GM19193 (cell line): ENCODE measurements around the gene SNTA1.

ENCODE experiments used
- POLR2A ChIP-seq: IDR thresholded peaks from 4 replicates; pipeline ENCODE4 v1.6.1; 2011; ENCODE audit not compliant: insufficient read depth, insufficient read length; ENCODE audit errors: extremely low read depth

Gene SNTA1

DNA sequence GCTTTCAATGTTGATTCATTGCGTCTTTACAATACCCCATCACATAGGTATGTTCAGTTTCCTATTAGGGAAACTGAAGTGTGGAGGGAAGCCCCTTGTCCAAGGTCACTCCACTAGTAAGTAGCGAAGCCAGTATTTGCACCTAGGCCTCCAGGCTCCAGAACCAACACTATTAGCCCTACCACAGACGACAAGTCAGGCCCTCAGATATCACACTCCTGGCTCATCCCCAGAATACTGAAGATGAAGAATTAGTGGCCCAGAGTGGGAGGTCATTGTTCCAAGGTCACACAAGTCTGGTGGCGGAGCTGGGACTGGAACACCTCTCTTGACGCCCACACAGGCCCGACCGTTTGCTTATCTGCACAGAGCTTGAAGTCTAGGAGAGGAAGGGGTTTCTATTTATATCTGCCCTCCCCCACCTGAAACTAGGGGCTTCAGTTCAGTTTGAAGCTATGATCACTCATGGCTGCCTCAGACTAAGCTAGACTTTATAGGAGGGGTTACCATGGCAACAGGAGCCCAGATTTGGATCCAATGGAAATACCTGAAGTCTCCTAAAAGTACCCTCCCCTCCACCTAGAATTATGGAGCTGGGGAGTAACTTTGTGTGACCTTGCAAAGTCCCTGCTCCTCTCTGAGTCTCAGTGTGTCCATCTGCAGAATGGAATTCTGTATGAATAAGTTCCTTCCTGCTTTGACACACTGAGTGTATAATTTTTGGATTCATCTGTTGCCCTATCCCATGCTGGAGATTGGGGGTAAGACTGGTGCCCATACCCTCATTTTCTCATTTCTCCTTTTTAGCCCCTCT lies 2.2 kb downstream of the SNTA1 start:
- TF ChIP-seq POLR2A, result no peak

DNA sequence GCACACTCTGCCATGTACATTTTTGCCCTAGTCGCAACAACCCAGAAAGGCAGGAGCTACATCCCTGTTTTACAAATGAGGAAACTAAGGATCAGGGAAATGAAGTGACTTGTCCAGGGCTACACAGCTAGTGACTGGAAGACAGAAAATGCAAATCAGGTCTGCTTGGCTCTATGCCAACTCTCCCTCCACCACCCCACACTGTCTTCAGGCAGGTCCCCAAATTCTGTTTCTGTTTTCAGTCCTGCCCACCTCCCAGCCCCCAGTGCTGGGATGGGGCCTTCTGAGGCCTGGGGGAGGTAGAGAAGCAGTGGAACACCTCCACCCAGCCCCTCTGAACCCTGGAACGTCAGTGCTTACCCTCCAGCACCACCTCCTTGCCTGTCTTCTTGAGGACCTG lies 5.1 kb downstream of the SNTA1 start:
- TF ChIP-seq POLR2A, result no peak

DNA sequence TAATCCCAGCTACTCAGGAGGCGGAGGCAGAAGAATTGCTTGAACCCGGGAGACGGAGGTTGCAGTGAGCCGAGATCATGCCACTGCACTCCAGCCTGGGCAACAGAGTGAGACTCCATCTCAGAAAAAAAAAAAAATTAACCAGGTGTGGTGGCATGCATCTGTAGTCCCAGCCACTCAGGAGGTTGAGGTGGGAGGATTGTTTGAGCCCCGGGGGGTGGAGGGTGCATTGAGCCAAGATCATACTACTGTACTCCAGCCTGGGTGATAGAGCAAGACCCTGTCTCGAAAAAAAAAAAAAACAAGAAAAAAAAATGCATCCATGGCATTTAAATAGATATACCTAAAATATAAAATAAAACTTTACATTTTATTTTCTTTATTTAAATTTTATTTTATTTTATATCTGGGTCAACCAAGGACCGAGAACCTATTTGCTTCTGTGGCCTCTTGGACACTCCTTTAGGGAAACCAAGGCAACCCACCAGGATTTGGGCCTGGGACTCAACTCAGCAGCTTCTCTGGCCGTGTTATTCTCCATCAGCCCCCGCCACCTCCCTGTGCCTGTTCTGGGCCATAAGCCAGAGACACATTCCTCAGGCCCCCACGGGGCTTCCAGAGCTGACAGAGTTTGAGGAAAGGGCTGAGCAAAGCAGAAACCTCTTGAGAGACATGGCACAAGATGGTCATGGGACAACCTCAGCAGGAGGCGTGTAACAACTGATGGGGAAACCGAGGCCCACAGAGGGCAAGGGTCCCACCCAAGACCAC lies 6.2 kb downstream of the SNTA1 start:
- TF ChIP-seq POLR2A, result no peak

DNA sequence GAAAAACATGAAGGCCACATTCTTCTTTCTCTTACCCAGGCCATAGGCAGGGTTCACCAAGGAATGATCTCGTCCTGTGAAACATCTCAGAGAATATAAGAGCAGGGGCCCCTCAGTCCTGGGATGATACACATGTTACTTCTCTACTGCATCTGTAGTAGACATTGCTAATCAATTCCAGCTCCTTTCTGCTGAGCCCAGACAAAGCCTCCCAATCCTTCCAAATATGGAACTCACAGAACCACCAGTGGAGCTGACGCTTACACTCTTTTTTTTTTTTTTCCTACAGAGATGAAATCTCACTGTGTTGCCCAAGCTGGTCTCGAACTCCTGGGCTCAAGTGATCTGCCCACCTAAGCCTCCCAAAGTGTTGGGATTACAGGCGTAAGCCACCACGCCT lies 9.1 kb downstream of the SNTA1 start:
- TF ChIP-seq POLR2A, result no peak

DNA sequence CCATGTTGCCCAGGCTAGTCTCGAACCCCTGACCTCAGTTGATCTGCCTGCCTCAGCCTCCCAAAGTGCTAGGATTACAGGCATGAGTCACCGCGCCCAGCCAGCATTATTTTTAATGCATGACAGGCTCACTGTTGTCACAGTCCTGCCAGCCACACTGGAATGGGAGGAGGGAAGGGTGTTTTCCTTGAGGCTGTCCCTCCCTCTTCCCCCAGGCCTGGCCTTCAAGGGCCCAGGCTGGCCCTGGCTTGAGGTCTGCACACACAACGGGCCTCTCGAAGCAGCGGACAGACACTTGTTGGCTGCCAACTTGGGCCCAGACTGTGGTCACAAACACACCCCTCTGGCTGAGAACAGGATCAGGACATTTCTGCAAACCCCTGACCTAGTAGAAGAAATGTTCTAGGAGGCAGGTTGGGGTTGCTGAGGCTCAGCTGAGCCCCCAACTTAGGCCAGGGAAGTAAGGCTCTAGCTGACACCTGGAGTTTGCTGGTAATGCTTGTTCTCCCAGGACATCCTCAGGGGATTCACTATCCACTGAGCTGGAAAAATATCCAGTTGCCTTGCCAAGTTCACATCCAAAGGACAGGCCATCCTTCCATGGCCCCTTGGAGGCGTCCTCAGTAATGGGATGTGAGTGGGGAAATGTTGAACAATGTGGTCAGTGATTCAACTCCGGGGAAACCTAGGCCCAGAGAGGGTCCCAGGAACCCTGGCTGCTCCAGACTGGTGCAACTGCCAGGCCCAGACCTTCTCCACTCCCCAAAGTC lies 9.9 kb downstream of the SNTA1 start:
- no peak for TF ChIP-seq POLR2A

DNA sequence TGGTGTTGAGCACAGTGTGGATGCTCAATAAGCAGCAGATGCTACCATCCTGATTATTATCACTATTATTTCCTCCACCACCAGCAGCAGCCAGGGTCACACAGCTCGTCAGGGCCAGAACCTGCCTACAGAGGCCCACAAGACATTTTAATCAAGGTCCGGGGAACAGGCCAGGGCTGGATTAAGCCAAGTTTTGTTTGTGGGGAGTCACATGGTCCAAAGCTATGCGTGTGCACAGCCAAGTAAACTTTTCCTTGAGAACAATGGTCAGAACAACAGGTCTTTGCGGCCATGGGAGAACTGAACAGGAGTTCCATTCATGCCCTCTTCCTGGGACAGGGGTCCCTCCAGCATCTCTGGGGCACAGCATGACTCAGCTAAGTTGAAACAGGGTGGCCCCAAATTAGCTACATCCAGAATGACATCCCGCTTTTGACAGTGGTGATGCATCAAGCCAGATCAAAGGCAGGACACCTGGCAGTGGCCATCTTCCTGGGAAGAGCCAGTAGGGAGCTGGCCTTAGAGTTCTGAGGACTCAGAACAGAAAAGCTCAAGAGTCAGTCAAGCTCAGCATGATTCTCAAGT lies 11.7 kb downstream of the SNTA1 start:
- TF ChIP-seq POLR2A, result no peak

DNA sequence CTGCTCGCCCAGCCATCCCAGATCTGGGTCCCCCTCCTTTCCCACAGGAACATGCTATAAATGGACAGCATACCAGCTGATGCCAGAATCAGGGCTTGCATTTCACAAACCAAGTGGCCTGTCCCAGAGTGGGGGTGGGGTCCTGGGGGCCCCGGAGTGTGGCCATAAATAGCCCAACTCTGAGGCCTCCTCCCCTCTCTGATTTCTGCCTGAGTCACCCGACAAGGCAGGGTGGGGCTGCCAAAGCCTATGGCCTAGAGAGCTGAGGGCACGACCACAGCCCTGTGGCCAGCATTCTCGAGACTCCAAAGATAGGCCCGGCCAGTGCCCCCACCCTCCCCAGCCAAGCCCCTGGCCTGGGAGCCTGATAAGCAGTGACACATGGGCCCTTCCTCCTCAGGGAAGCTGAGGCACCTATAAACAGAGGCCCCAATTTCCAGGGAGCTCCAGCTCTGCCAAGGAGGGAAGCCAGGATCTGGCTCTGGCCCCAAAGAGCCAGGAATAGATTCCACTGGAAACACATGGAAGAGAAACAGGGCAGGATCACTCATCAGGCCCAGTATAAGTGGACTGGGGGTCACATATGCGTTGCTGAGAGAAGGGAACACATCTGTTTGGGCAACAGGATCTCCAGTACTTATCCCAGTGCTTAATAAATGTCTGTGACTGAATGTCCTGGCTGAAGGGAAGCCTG lies 20.3 kb downstream of the SNTA1 start:
- TF ChIP-seq POLR2A, result no peak

DNA sequence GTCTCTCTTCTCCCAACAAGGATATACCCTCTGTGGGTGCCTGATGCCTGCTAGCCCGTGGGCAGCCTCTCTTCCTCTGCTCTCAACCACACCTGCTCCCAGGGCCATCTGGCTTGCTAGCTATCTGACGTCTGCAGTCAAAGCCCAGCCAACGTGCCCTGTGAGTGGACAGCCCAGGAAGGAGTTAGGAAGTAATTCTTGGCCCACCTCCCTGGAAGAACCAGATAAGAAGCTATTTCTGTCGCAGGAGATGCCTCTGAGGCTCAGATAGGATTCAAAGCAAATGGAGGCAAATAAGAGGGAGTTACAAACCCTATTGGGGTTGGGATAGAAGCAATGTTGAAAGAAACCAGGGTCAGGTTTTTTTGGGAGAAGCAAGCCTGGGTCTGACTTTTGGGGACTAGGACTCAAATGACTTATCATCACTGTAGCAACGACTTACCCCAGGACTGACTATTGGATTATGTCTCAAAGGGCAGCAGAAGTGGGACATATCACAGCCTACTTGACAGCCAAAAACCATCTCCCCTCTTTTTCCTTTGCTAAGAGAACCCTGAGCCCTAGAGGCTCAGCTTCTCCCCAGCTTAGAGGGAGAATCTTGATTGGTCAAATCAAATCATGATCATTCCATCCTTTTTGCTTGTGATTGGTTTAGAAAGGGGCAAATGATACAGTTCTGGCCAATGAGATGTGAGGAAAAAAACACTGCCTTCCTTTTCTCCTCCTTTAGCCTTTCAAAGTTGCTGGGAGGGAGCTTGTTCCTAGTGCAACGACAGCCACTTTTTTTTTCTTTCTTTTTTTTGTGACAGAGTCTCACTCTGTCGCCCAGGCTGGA lies 24.2 kb downstream of the SNTA1 start:
- no peak for TF ChIP-seq POLR2A

DNA sequence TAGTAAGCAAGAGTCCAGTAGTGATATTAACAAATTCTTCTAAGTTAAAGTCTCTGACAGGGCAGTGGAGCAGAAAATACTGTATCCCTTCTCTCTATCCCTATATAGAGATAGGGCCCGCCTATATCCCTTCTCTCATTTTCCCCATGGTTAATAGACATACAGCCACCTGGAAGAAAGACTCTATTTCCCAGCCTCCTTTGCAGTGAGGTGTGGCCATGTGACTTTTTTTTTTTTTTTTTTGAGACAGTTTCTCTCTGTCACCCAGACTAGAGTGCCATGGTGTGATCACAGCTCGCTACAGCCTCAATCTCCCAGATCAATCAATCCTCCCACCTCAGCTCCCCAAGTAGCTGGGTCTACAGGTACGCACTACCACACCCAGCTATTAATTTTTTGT lies 25.5 kb downstream of the SNTA1 start:
- no peak for TF ChIP-seq POLR2A

DNA sequence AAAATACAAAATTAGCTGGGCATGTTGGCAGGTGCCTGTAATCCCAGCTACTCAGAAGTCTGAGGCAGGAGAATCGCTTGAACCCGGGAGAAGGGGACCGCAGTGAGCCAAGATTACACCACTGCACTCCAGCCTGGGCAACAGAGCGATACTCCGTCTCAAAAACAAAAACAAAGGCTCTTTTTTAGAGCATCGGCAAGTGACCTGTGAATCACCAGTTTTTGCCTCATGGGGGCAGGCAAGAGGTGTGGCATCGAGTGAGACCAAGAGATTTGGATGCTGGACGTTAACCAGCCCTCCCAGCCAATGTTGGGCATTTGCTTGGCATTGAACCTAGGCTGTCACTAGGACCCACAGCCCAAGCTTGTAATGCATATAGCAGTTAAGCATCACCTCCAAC lies 27.6 kb downstream of the SNTA1 start:
- TF ChIP-seq POLR2A, result no peak

DNA sequence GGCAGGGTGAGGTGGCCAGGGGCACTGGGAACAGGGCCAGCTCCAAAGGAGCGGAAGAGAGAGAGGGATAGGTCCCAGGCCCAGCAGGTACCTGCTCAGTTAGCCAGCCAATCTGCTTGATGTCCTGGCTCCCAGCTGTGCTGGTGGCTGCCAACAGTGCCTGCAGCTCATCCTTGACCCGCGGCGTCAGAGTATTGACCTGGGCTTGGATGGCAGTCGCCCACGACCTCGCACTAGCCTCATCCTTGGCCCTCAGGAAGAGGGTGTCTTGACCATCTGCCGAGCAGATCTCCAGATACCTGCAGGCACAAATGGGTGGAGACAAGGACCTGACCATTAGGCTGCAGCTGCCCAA lies 31.1 kb downstream of the SNTA1 start:
- no peak for TF ChIP-seq POLR2A

DNA sequence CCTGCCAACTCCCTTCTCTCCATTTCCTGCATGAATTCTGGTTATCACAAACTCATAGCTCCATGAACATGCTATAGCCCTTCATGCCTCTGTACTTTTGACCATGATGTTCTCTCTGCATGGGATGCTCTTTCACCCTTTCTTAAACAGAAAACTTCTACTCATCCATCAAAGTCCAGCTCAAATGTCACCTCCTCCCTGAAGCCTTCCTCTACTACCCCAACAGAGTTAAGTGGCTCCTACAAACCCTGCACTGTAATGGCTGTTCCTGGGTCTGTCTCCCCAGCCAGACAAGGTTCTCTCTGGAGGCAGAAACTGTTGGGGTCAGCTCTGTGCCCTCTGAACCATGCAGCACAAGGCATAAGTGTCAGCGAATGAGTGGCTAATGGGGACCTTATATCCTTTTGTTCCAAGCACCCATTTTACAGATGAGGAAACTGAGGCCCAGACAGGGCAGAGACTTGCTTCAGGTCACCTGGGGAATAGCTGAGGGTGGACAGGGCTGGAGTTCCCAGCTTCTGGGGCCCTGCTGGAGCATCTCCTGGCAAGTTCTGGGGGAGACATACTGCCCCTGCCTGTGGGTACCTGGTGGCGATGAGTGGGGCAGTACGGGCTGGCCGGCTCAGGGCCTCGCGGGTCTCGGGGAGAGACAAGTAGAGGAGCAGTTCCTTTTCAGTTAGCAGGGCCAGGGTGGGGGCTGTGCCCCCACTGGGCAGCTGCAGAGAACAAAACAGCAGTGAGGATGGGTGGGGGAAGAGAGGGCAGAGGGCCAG lies 31.7 kb downstream of the SNTA1 start:
- TF ChIP-seq POLR2A, result no peak

DNA sequence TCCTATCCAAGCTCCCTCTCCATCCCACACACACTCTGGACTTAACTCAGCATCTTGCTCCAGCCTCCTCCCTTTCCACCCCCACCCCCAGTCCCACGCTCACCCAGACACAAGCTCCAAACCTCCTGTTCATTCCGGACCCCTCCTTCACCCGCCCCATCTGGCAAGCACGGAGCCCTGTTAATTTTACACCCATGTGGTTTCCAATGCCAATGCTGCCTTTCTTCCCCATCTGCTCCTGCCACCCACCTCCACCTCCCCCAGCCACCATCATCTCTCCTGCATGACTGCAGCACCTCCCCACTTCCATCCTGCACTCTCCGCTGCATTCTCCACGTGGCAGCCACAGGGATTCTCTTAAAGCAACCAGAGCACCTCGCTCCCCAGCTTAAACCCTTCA lies 32.3 kb downstream of the SNTA1 start:
- no peak for TF ChIP-seq POLR2A
